GM18526 (cell line): Measurements from ENCODE around the gene LOC128125822.
A peak's percentile ranks its signal among the peaks of the same experiment; 100 is the strongest.

ENCODE experiments used
- POLR2A ChIP-seq: IDR thresholded peaks from 3 replicates; pipeline ENCODE4 v1.6.1; 2011; ENCODE audit not compliant: insufficient read length; ENCODE audit errors: extremely low read depth

The LOC128125822 gene

GRCh38 chr6:63573076-63573898 is 1.0 kb downstream of the LOC128125822 start:
- peak; percentile 85 for TF ChIP-seq POLR2A

- TF ChIP-seq POLR2A, result no peak
These were observed 1.7 kb downstream of the LOC128125822 start for GRCh38 chr6:63573899-63574553.

GRCh38 chr6:63574554-63574900 is 2.2 kb downstream of the LOC128125822 start:
- TF ChIP-seq POLR2A, result no peak

GRCh38 chr6:63576147-63576772 is 4.0 kb downstream of the LOC128125822 start:
- TF ChIP-seq POLR2A, result no peak

GRCh38 chr6:63576985-63577712 is 4.9 kb downstream of the LOC128125822 start:
- no peak for TF ChIP-seq POLR2A

GRCh38 chr6:63578757-63579156 is 6.5 kb downstream of the LOC128125822 start:
- no peak for TF ChIP-seq POLR2A

- TF ChIP-seq POLR2A, result no peak
These were observed 7.8 kb downstream of the LOC128125822 start for GRCh38 chr6:63579937-63580703.

GRCh38 chr6:63580704-63580961 is 8.4 kb downstream of the LOC128125822 start:
- TF ChIP-seq POLR2A, result no peak

GRCh38 chr6:63581355-63582013 is 9.2 kb downstream of the LOC128125822 start:
- no peak for TF ChIP-seq POLR2A

- TF ChIP-seq POLR2A, result no peak
These were observed 10.4 kb downstream of the LOC128125822 start for GRCh38 chr6:63582579-63583231.

GRCh38 chr6:63584125-63584514 is 11.8 kb downstream of the LOC128125822 start:
- no peak for TF ChIP-seq POLR2A

GRCh38 chr6:63584566-63584965 is 12.3 kb downstream of the LOC128125822 start:
- TF ChIP-seq POLR2A, result no peak

- no peak for TF ChIP-seq POLR2A
These were observed 17.7 kb downstream of the LOC128125822 start for GRCh38 chr6:63589952-63590411.

GRCh38 chr6:63592886-63593285 is 20.6 kb downstream of the LOC128125822 start:
- no peak for TF ChIP-seq POLR2A
